Mesenchymal stem cell (in vitro differentiated cells and primary cell): ENCODE results near the gene CLMN.
"Not testable (repeated sequence)": the region's sequence is repeated elsewhere in the genome, so short reads cannot be mapped to it uniquely, and the experiment has no call there.

ENCODE experiments used
- DNase-seq: peaks from one replicate; pipeline ENCODE4 v3.0.0-alpha.2; 2013
- H2AFZ ChIP-seq: one replicate; pipeline ENCODE4 v1.6.1; 2013; ENCODE audit warnings: low read depth, mild to moderate bottlenecking, control low read depth, inconsistent platforms, low read length, moderate library complexity
- H2AK5ac ChIP-seq: 2 replicates; pipeline ENCODE4 v1.6.1; 2013; ENCODE audit warnings: low read length, moderate library complexity, mild to moderate bottlenecking, inconsistent platforms; ENCODE audit not compliant: severe bottlenecking
- H2BK120ac ChIP-seq: one replicate; pipeline ENCODE4 v1.6.1; 2013; ENCODE audit warnings: low read depth, mild to moderate bottlenecking, inconsistent platforms, low read length, moderate library complexity
- H2BK12ac ChIP-seq, 2 experiments: one replicate each; pipeline ENCODE4 v1.6.1; 2013; ENCODE audit warnings: inconsistent platforms in 2 of 2, low read length in 2 of 2, mild to moderate bottlenecking in 2 of 2, moderate library complexity in 2 of 2, control low read depth in 1 of 2
- H2BK15ac ChIP-seq: one replicate; pipeline ENCODE4 v1.6.1; 2013; ENCODE audit warnings: mild to moderate bottlenecking, low read depth, inconsistent platforms; ENCODE audit not compliant: poor library complexity, severe bottlenecking
- H2BK5ac ChIP-seq: 2 replicates; pipeline ENCODE4 v1.6.1; 2013; ENCODE audit warnings: low read depth, mild to moderate bottlenecking, low read length, control low read depth, inconsistent platforms; ENCODE audit not compliant: poor library complexity, severe bottlenecking
- H3K14ac ChIP-seq, 2 experiments: one replicate each; pipeline ENCODE4 v1.6.1; 2013; ENCODE audit warnings: inconsistent platforms in 2 of 2, low read length in 2 of 2, control low read depth in 1 of 2, mild to moderate bottlenecking in 1 of 2, moderate library complexity in 1 of 2
- H3K18ac ChIP-seq, 2 experiments: one replicate each; pipeline ENCODE4 v1.6.1; 2013; ENCODE audit warnings: inconsistent platforms in 2 of 2, low read length in 2 of 2, control low read depth in 1 of 2, low read depth in 1 of 2, mild to moderate bottlenecking in 1 of 2
- H3K23ac ChIP-seq, 2 experiments: one replicate each; pipeline ENCODE4 v1.6.1; 2013; ENCODE audit warnings: inconsistent platforms in 2 of 2, low read length in 2 of 2, mild to moderate bottlenecking in 2 of 2, moderate library complexity in 2 of 2, control low read depth in 1 of 2
- H3K27ac ChIP-seq: 2 replicates; pipeline ENCODE4 v1.5.1; 2013; ENCODE audit warnings: mild to moderate bottlenecking, moderate library complexity, low read length, control low read depth, inconsistent platforms; ENCODE audit not compliant: poor library complexity, severe bottlenecking
- H3K27me3 ChIP-seq, 2 experiments: 2 replicates each; pipeline versions ENCODE4 v1.6.1 to v1.7.0; 2013; ENCODE audit warnings: low read length in 2 of 2, mild to moderate bottlenecking in 2 of 2, moderate library complexity in 2 of 2, control low read depth in 1 of 2, inconsistent platforms in 1 of 2; ENCODE audit not compliant: control insufficient read depth in 1 of 2, insufficient read depth in 1 of 2
- H3K36me3 ChIP-seq, 2 experiments: 2 replicates each; pipeline versions ENCODE4 v1.6.1 to v1.7.0; 2013; ENCODE audit warnings: low read length in 2 of 2, control low read depth in 1 of 2, inconsistent platforms in 1 of 2, low read depth in 1 of 2, mild to moderate bottlenecking in 1 of 2; ENCODE audit not compliant: insufficient read depth in 2 of 2, control insufficient read depth in 1 of 2
- H3K4ac ChIP-seq, 2 experiments: one replicate each; pipeline ENCODE4 v1.6.1; 2013; ENCODE audit warnings: inconsistent platforms in 2 of 2, low read length in 2 of 2, mild to moderate bottlenecking in 2 of 2, moderate library complexity in 2 of 2, control low read depth in 1 of 2, low read depth in 1 of 2
- H3K4me1 ChIP-seq: 2 replicates; pipeline ENCODE4 v1.6.1; 2013; ENCODE audit warnings: low read depth, low read length, control low read depth; ENCODE audit not compliant: control insufficient read depth, insufficient read depth
- H3K4me2 ChIP-seq: 2 replicates; pipeline ENCODE4 v1.6.1; 2013; ENCODE audit warnings: low read length, mild to moderate bottlenecking, inconsistent platforms; ENCODE audit not compliant: poor library complexity, severe bottlenecking
- H3K4me3 ChIP-seq, 2 experiments: 2 replicates each; pipeline versions ENCODE4 v1.5.1 to v1.7.0; 2013; ENCODE audit warnings: low read length in 2 of 2, mild to moderate bottlenecking in 2 of 2, control low read depth in 1 of 2, low read depth in 1 of 2; ENCODE audit not compliant: insufficient read depth in 1 of 2
- H3K79me1 ChIP-seq: replicated peaks from 2 replicates; pipeline ENCODE4 v1.6.1; 2013; ENCODE audit warnings: mild to moderate bottlenecking, control low read depth, low read length, inconsistent platforms; ENCODE audit not compliant: poor library complexity, severe bottlenecking
- H3K9ac ChIP-seq: 2 replicates; pipeline ENCODE4 v1.7.0; 2013; ENCODE audit warnings: mild to moderate bottlenecking, low read length, moderate library complexity
- H3K9me3 ChIP-seq: 2 replicates; pipeline ENCODE4 v1.7.0; 2013; ENCODE audit warnings: mild to moderate bottlenecking, low read length; ENCODE audit not compliant: control insufficient read depth
- H4K8ac ChIP-seq: one replicate; pipeline ENCODE4 v1.6.1; 2013; ENCODE audit warnings: inconsistent platforms, mild to moderate bottlenecking, low read length, moderate library complexity
- H4K91ac ChIP-seq: one replicate; pipeline ENCODE4 v1.6.1; 2013; ENCODE audit warnings: mild to moderate bottlenecking, low read length, inconsistent platforms
- WGBS: methylation state at CpG from one replicate; pipeline ENCODE4 v1.1.7; 2013; ENCODE audit warnings: mixed read lengths; 5-methylcytosine and 5-hydroxymethylcytosine counted together

The CLMN gene

GRCh38 chr14:95140060-95140858, 179.4 kb downstream of the CLMN start:
- peaks cover 7% of the 10 kb centered on the region for H3K79me1 ChIP-seq
- no peak overlapping the region for H3K4me2 ChIP-seq
- H3K18ac ChIP-seq, result no peak overlapping the region
- no peak overlapping the region for H2AK5ac ChIP-seq
- H3K4ac ChIP-seq, result no peak overlapping the region
- H3K4me3 ChIP-seq, result no peak overlapping the region
- no peaks in the 10 kb centered on the region for H3K9me3 ChIP-seq
- no peak overlapping the region for H4K8ac ChIP-seq
- H3K4me1 ChIP-seq, result peaks cover 1% of the 10 kb centered on the region
- no peaks in the 10 kb centered on the region for H3K27me3 ChIP-seq
- peak; percentile 42 for DNase-seq
- WGBS, result 100% methylated on average over 1 of the region's 5 CpGs
- H3K9ac ChIP-seq, result peak overlapping the region; percentile 53
- no peak overlapping the region for H2BK15ac ChIP-seq
- no peak overlapping the region for H2BK120ac ChIP-seq
- H2BK5ac ChIP-seq, result no peak overlapping the region
- H3K36me3 ChIP-seq, result no peaks in the 10 kb centered on the region
- H3K23ac ChIP-seq, result no peak overlapping the region
- H2BK12ac ChIP-seq, result no peak overlapping the region
- H4K91ac ChIP-seq, result no peak overlapping the region
- no peak overlapping the region for H3K27ac ChIP-seq
- no peak overlapping the region for H2AFZ ChIP-seq
- no peak overlapping the region for H3K14ac ChIP-seq

GRCh38 chr14:95138876-95139275, 180.8 kb downstream of the CLMN start:
- Histone ChIP-seq H3K4me3 (no peak overlapping the region), H3K18ac (no peak overlapping the region), H3K9me3 (no peaks in the 10 kb centered on the region), H4K8ac (no peak overlapping the region), H3K4me2 (no peak overlapping the region), H3K79me1 (peaks cover 12% of the 10 kb centered on the region), H3K4ac (no peak overlapping the region), H2AK5ac (no peak overlapping the region), H2BK12ac (no peak overlapping the region), H3K14ac (no peak overlapping the region), H3K27ac (no peak overlapping the region), H3K36me3 (no peaks in the 10 kb centered on the region), H4K91ac (no peak overlapping the region), H2BK120ac (no peak overlapping the region), H3K27me3 (no peaks in the 10 kb centered on the region), H2BK15ac (no peak overlapping the region), H3K9ac (no peak overlapping the region), H2AFZ (no peak overlapping the region), H3K4me1 (peaks cover 3% of the 10 kb centered on the region), H3K23ac (no peak overlapping the region), H2BK5ac (no peak overlapping the region)
- no CpG with 5 or more reads among the region's 1 CpG for WGBS
- no peak for DNase-seq

GRCh38 chr14:95138455-95138854, 181.3 kb downstream of the CLMN start:
- H2BK12ac ChIP-seq, H3K9ac ChIP-seq, H3K4ac ChIP-seq, H3K18ac ChIP-seq, H3K4me1 ChIP-seq, H4K8ac ChIP-seq, H3K9me3 ChIP-seq, H2BK120ac ChIP-seq, H3K27me3 ChIP-seq, H3K14ac ChIP-seq, H2AFZ ChIP-seq, H3K4me2 ChIP-seq, H2BK5ac ChIP-seq, H2BK15ac ChIP-seq, H3K27ac ChIP-seq, H2AK5ac ChIP-seq, H3K36me3 ChIP-seq, DNase-seq, H3K4me3 ChIP-seq, H4K91ac ChIP-seq, H3K23ac ChIP-seq: not testable (repeated sequence)
- WGBS, result 96% methylated on average over 2 of the region's 5 CpGs
- peaks cover 12% of the 10 kb centered on the region for H3K79me1 ChIP-seq

GRCh38 chr14:95137804-95138167, 181.9 kb downstream of the CLMN start:
- Histone ChIP-seq H3K9ac (peak overlapping the region; percentile 71), H3K27me3 (no peaks in the 10 kb centered on the region), H3K4me2 (no peak overlapping the region), H3K4me1 (peaks cover 3% of the 10 kb centered on the region), H4K91ac (no peak overlapping the region), H3K4ac (peak overlapping the region in 1 of 2 experiments; percentile 19), H3K36me3 (peaks cover 0 to 6% of the 10 kb centered on the region in 2 experiments), H2BK5ac (no peak overlapping the region), H3K14ac (no peak overlapping the region), H2BK12ac (no peak overlapping the region), H3K79me1 (peaks cover 12% of the 10 kb centered on the region), H3K23ac (no peak overlapping the region), H3K27ac (no peak overlapping the region), H3K9me3 (no peaks in the 10 kb centered on the region), H2BK120ac (no peak overlapping the region), H2BK15ac (no peak overlapping the region), H2AK5ac (peak overlapping the region; percentile 65), H4K8ac (no peak overlapping the region), H2AFZ (no peak overlapping the region), H3K4me3 (no peak overlapping the region), H3K18ac (no peak overlapping the region)
- no peak for DNase-seq
- WGBS, result 83% methylated on average over 5 of the region's 5 CpGs
